SK-N-SH treated with all-trans-retinoic acid at 6 μM for 48 hours (cell line): ENCODE results near the gene CLSTN2.

Experiments
- BACH2 ChIP-seq: fragments of 250-450 bp; sonication (Bioruptor Pico); IDR thresholded peaks from 2 replicates; pipeline ENCODE4 v1.9.0; 2021; ENCODE audit warnings: mild to moderate bottlenecking, borderline replicate concordance
- ESRRG ChIP-seq: fragments of 250-450 bp; sonication (Bioruptor Pico); IDR thresholded peaks from 2 replicates; pipeline ENCODE4 v1.6.1; 2021; ENCODE audit warnings: mild to moderate bottlenecking
- ISL1 ChIP-seq: fragments of 250-450 bp; sonication (Bioruptor Pico); IDR thresholded peaks from 2 replicates; pipeline ENCODE4 v2.1.2; 2022; ENCODE audit warnings: mild to moderate bottlenecking, moderate library complexity
- TCF4 ChIP-seq: fragments of 250-450 bp; sonication (Bioruptor Pico); IDR thresholded peaks from 2 replicates; pipeline ENCODE4 v1.8.0; 2021; ENCODE audit warnings: mild to moderate bottlenecking, moderate library complexity, borderline replicate concordance
- ZFP30 ChIP-seq: fragments of 450-650 bp; formaldehyde crosslinking; IDR thresholded peaks from 2 replicates; pipeline ENCODE4 v1.5.0; 2022; ENCODE audit warnings: mild to moderate bottlenecking, moderate library complexity
- ZNF70 ChIP-seq: fragments of 450-650 bp; formaldehyde crosslinking; IDR thresholded peaks from 2 replicates; pipeline ENCODE4 v1.5.0; 2020; ENCODE audit warnings: mild to moderate bottlenecking, moderate library complexity

DNA sequence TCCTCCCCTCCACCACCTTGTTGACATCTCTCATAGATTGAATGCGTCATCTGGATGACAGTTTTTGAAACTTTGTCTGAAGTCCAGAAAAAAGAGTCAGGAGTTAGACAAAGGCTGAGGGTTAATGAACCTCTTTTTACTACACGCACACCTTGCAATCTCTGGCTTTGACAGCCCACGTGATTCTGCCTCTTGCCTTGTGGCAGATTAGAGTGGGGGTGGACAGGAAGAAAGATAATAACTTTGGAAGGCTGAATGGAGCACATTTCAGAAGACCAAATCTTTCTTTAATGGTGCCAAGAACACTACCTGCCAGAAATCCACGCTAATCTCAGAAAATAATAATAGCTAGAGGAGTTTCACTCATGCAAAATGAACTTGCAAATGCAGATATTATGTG, 415.0 kb downstream of the CLSTN2 start:
- TF ChIP-seq BACH2 (CRISPR knock-in tag), result no peak
- TF ChIP-seq ESRRG, result no peak
- no peak for TF ChIP-seq ZFP30 (CRISPR knock-in tag)
- no peak for TF ChIP-seq ISL1 (CRISPR knock-in tag)
- no peak for TF ChIP-seq ZNF70 (CRISPR knock-in tag)
- no peak for TF ChIP-seq TCF4 (CRISPR knock-in tag)
